Measurements from ENCODE around the gene CFDP1.
"Not testable (repeated sequence)": the region's sequence is repeated elsewhere in the genome, so short reads cannot be mapped to it uniquely, and the experiment has no call there.

Gene CFDP1

GRCh38 chr16:75301804-75302203, 131.5 kb downstream of the CFDP1 start:
- no peak for DNase-seq (ENCODE audit: extremely low read depth in 1 of 2, low read depth in 1 of 2)

GRCh38 chr16:75298267-75298666, 135.0 kb downstream of the CFDP1 start:
- no peak for DNase-seq (ENCODE audit: extremely low read depth in 1 of 2, low read depth in 1 of 2)

DNA sequence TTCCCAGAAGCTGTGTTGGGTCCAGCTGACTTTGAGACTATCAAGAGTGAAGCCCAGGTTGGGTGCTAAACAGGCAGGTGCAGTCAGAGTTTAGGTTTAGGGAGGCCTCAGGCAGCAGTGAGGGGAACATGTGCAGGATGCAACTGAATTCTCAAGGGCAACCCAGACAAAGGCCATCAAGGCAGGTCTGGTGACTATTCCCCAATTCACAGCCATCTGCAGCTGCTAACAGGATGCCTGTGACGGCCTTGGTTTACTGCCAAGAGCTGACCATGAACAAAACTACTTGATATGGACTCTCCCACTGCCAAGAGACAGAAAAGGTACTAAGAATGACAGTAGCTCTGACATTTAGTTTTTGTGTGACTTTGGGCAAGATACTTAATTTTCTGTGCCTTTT, 136.7 kb downstream of the CFDP1 start:
- DNase-seq (ENCODE audit: extremely low read depth in 1 of 2, low read depth in 1 of 2), result no peak

DNA sequence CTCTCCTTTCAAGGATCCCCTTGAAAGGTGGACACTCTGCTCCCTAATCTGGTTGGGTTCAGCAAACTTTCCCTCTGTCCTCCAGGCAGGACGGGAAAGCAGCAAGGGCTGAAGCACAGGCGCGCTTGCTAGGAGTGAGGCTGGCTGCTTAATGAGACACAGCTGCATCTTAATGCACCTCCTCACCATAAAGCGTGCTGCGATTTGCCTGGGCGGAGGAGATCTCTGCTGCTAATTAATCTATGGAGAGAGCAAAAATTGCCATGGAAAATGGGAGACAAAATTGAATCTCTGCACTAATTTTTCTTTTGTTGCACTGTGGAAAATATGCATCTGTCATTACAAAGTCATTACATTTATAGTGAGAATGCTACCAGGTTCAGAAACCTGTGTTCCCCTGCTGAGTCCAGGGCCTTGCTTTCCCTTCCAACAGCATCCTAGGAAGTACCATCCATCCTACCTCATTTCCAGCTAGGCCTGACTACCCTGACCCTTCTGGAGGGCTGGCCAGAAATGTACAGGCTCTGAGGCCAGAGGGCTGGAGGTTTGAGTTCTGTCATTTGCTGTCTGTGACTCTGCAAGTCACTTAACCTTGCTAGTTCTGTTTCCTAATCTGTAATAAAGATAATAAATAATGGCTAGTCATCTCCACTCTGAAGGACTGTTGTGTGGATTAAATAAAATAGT, 138.4 kb downstream of the CFDP1 start:
- no peak for DNase-seq (ENCODE audit: extremely low read depth in 1 of 2, low read depth in 1 of 2)

DNA sequence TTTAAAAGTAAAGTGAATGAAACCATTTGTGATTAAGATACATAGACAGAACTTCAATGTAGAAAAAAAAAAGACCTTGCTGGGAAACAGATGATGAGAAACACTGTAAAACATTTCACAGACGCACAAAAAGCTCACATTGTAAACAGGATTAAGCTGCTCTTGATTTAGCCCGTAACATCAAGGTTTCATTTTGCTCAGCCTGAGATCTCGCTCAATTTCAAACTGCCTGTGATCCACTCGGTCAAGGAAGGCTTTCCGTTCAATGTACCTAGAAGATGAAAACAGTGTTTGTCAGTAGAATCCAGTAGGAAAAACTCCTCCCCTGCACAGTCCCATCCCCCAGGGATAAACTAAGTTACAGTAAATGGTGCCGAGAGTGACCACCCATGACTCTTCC, 139.5 kb downstream of the CFDP1 start:
- DNase-seq (ENCODE audit: extremely low read depth in 1 of 2, low read depth in 1 of 2), result no peak

DNA sequence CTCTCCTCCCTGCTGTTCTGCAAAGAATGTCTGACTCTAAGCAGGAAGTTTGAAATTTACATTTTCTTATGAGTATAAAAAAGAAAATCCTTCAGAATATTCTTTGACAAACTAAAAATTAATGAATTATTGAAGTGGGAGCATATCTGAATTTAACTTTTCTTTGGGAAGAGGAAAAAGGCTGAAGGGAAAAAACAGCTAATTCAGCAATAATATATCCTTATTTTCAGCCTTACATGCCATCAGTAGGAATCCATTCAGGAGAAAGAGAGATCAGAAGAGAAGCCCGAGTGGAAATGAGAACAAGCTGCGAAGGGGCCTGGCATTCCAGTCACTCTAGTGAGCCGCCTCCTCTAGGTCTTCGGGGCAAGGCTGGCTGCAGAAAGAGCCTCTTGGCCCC, 140.1 kb downstream of the CFDP1 start:
- DNase-seq (ENCODE audit: extremely low read depth in 1 of 2, low read depth in 1 of 2), result no peak

DNA sequence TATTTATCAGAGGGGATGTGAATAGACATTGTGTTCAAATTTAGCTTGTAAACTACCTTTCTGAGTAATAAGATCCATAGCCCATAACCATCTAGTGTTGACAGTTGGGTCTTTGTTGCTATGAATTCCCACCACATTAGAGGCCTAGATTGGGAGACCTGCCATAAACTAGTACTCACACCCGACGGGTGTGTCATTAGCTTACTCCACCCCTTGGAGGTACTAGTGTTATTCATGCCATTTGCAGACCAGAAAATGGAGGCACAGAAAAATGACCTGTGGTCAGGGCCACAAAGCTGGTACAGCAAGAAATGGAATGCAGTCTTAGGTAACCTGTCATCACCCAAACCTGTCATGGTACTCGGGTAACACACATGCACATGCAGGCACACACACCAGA, 140.6 kb downstream of the CFDP1 start:
- no peak for DNase-seq (ENCODE audit: extremely low read depth in 1 of 2, low read depth in 1 of 2)

DNA sequence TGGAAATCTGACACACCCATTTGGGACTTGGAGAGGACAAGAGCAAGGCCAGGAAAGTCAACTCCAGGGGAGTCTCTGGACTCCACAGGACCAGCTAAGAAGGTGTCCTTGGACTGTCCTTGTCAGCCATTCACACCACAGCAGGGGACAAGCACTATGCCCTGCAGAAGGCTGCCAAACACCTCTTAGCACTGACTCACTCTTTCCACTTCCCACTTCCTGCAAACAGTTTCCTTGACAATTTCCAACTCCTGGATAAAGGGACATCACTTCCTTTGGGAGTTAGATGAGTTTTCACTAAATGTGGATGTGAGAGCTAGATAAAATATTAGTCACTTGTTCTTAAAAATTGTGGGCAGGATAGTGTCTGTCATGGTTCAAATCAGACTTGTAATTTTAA, 144.1 kb downstream of the CFDP1 start:
- DNase-seq (ENCODE audit: extremely low read depth in 1 of 2, low read depth in 1 of 2), result no peak

DNA sequence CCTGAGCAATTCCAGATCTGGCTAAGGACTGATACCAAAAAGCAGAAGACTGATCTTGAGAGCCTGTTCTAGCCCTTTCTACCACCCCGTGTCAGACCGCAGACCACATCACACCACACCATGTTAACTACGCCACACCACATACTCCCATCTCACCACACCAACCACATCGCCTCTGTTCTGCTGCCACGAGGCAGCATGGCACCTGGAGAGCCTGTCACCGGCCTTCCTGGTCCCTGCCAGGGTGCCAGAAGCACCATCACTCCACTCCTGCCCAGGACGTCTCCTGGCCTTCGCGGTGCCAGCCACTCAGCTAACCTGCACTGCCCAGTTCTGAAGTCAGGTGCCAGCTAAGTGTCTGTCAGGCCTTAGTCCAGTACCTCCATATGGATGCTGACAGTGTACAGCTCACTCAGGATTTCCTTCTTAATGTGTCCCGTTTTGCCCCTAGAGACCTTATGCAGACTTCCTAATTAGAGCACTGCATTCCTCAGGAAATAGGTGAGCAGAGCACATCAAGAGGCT, 144.6 kb downstream of the CFDP1 start:
- peak in 1 of 2 donors; percentile 40 for DNase-seq (ENCODE audit: extremely low read depth in 1 of 2, low read depth in 1 of 2)

DNA sequence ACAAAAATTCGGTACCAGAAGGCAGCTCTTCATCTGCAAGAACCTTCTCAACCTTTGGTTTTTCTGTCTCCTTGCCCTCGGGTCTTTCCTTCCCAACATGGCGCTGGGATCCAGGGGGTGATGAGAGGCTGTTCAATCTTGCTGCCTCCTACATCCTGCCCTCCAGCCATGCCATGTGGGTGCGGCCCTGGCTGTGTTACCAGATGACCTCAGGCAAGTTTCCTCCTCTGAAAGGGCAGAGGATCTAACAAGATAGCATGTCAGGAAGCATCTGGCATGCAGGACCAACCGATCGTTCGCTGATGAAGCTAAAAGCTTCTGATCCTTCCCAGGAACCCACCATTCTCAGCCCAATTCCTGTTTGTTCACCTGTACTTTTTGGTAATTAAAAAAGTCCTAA, 145.1 kb downstream of the CFDP1 start:
- no peak for DNase-seq (ENCODE audit: extremely low read depth in 1 of 2, low read depth in 1 of 2)

DNA sequence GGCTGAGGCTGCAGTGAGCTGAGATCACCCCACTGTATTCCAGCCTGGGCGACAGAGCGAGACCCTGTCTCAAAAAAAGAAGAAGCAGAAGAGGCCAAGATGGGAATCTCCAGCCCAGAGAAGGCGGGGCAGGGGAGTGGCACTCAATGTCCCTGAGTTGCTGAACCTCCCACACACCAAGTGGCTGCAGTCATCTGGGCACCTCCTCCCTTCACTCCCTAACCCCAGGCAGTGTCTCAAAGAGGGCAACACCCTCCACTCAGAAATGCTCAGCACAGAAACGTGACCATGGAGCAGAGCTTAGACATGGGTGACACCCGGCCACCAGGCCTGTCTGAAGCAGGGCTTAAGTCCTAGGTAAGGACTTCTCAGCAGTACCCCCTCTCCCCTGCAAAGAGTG, 145.6 kb downstream of the CFDP1 start:
- DNase-seq (ENCODE audit: extremely low read depth in 1 of 2, low read depth in 1 of 2), result no peak

GRCh38 chr16:75286389-75286788, 146.9 kb downstream of the CFDP1 start:
- no peak for DNase-seq (ENCODE audit: extremely low read depth in 1 of 2, low read depth in 1 of 2)

- no peak for DNase-seq (ENCODE audit: extremely low read depth in 1 of 2, low read depth in 1 of 2)
These were observed 150.6 kb downstream of the CFDP1 start for GRCh38 chr16:75282466-75283281.

GRCh38 chr16:75281826-75282225, 151.5 kb downstream of the CFDP1 start:
- DNase-seq (ENCODE audit: extremely low read depth in 1 of 2, low read depth in 1 of 2), result no peak

GRCh38 chr16:75281009-75281408, 152.3 kb downstream of the CFDP1 start:
- not testable (repeated sequence) for DNase-seq (ENCODE audit: extremely low read depth in 1 of 2, low read depth in 1 of 2)

DNA sequence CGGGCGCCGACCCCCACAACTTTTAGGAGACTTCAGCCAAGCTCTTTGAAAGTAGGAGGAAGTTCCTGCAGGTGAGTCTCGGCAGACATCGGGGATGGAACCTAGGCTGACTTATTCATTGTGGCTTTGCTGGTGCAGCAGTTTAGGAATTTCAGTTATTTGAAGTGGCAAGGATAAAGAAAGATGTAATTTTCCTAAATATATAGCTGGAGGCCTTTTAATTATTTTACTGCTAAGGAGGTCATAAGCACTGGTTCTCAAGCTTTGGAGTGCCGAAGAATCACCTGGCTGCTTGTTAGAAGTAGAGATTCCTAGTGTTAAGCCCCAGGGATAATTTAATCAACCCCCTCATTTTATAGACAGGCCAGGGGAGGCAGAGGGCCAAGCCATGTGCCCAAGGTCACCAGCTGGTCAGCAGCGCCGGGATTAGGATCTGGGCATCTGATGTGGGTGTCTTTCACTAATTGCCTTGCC, 152.9 kb downstream of the CFDP1 start:
- no peak for DNase-seq (ENCODE audit: extremely low read depth in 1 of 2, low read depth in 1 of 2)

GRCh38 chr16:75279305-75279704, 154.0 kb downstream of the CFDP1 start:
- no peak for DNase-seq (ENCODE audit: extremely low read depth in 1 of 2, low read depth in 1 of 2)

DNA sequence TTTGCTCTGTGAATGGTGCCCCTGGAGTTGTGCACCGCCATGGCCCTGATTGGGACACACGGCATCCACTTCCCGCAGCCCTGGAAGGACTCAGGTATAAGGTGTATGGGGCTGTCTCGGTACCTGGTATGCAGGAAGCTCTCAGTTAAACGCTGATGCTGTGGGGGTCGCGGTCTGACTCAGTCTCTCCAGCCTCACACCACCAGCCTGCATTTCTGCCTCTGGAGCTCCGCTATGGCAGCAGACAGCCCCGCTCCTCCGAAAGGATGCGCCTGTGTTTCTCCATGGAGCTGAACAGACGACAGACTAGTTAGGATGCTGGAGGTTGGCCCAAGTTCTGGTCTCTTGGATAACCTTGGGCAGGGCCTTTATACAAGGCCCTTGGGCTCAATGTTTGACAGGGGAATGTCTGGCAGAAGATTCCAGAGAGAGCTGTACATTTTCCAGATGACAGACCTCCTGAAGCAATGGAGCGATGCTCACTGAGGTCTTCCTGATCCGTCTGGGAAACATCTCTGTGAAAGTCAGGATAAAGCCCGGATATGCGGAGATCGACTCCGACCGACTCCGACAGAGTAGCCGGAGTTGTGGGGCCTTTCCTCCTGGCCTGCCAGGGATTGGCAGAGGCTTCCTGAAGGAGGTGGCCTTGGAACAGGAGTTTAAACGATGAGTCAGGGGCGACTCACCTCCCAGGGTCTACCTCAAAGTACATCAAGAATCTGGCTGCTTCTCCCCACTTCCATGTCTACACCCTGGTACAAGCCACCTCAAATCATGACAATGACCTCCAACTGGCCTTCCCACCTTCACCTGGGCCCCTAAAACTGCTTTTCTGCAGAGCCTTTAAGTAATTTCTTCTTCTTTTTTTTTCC, 160.0 kb downstream of the CFDP1 start:
- no peak for DNase-seq (ENCODE audit: extremely low read depth in 1 of 2, low read depth in 1 of 2)

GRCh38 chr16:75272629-75273028, 160.7 kb downstream of the CFDP1 start:
- not testable (repeated sequence) for DNase-seq (ENCODE audit: extremely low read depth in 1 of 2, low read depth in 1 of 2)

DNA sequence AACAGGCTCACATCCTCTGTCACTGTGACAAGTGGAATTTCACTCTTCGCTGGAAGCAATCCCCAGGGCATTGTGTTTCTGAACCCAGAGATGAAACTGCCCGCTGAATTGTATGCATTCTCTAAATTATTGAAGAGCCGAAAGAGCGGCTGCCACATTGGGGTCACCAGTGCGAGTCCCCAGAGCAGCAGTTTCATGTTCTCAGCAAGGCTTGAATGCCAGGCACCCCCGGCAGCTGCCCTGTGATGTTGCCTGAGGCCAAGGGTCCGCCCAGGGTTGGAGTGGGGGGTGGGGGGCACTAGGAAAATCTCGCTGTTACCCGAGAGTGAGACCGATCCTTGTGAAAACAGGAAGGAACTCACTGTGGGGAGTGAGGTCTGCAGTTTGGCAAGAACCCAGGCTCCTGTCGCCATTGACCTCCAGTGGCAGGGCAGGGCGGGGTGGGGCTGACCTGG, 161.2 kb downstream of the CFDP1 start:
- no peak for DNase-seq (ENCODE audit: extremely low read depth in 1 of 2, low read depth in 1 of 2)

Measured in activated CD8-positive, alpha-beta memory T cell treated with anti-CD3 and anti-CD28 coated beads for 1 hour (primary cell).